HG03196 (cell line): ENCODE results near the gene TTLL11.

Experiments used
- ATAC-seq: cut with Tn5 transposase; IDR thresholded peaks from one replicate; pipeline ENCODE4 v1.9.1; 2021; ENCODE audit not compliant: unreplicated experiment

Gene TTLL11

DNA sequence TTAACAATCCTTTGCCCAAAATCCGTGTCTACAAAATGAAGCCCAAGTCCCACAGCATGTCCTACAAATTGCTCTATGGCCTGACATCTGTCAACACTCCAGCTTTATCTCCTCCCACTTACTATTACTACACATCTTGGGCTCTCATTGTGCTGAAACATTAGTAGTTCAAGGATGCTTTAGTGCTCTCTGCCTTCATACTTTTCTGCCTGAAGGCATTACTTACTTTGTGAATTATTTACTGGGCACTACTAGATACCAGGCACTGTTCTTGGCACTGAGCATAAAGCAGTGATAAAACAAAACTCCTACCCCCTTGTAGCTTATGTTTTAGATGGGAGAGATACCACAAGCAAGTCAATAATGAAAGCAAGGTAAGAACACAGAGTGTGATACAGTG lies 113.4 kb downstream of the TTLL11 start:
- no peak for ATAC-seq

GRCh38 chr9:121976751-121977150 lies 116.4 kb downstream of the TTLL11 start:
- ATAC-seq: no peak

DNA sequence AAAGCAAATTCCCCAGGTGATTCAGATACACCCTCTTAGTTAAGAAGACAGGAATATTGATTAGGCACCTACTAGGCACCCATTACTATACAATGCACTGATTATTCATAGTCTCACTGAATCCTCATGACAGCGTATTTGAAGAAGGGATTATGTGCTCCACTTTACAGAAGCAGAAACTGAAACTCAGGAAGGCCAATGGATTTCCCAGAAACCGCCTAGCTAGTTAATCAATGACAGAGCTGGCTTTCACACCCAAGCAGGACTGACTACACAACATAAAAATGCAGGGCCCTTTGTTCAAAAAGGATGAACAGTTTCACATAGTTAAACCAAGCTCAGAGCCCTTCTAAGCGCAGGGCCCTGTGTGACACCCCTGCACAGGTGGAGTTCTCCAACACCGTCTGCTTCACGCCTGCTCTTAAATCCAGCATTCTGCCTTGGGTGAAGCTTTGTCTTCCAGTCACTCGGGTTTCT lies 117.3 kb downstream of the TTLL11 start:
- no peak for ATAC-seq

DNA sequence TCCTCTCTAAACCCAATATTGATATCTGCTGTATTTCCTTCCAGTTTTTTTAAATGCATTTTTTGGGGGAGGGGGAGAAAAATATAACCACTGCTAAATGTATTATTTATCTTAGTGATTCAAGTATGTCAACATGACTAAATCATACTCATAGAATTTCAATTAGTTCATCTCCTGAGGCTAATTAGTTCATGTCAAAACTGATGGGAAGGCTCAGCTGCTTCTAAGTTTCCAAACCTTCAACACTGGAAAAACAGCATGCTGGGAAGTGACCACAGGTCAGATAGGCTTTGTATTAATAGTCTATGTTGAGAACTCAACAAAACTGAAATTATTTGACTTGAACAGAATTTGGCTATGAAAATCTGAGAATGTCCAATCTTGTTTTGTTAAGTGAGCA lies 118.7 kb downstream of the TTLL11 start:
- no peak for ATAC-seq

DNA sequence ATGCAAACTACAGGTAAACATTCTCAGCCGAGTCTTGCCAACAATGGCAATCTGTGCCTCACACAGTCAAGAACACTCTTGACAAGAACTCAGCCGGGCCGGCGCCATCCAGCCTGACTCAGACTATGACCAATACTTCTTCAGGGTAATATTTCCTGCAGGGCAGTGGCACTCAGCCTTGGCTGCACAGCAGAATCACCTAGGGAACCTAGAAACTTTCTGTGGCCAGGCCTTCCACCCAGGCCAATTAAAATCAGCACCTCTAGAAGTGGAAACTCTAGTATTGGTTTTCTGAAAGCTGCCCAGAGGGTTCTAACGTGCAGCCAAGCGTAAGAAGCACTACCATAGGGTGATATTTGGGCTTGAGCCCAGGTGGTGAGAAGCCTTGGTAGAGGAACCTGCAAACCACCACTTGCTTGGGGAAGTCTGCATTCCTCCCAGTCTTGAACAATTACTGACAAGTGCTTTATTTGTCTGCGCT lies 120.6 kb downstream of the TTLL11 start:
- peak; percentile 73 for ATAC-seq

DNA sequence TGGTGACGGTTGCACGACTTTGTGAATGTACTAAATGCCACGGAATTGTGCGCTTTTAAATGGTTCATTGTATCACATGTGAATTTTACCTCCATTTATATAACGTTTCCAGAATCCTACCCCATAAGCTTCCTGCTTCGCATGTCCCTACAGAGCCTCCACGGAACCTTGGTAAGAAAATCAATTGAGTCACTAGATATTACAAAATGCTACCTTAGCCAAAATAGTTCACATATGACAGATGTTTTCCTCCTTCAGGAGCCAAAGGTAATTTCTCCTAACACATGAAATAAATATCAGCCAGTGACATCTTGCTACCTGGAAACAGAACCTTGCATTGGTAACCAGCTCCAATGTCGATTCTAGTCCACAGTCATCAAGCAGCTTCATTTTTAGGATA lies 125.1 kb downstream of the TTLL11 start:
- no peak for ATAC-seq

DNA sequence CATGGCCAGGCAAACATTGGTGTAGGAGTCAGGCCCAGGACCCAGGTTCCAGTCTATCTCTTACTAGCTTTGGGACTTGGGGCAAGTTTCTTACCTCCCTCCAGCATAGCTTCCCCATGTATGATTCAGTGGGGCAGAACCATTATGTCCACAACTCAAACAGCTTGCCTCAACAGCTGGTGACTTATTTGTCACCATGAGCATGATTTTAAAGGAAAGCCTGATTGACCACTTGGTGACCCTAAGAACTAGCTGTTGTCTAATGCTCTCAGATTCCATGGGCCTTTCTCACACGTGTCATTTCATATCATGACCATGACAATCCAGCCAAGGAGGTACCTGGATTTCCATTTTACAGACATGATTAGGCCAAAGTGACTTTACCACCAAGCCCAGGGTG lies 126.4 kb downstream of the TTLL11 start:
- ATAC-seq: no peak

DNA sequence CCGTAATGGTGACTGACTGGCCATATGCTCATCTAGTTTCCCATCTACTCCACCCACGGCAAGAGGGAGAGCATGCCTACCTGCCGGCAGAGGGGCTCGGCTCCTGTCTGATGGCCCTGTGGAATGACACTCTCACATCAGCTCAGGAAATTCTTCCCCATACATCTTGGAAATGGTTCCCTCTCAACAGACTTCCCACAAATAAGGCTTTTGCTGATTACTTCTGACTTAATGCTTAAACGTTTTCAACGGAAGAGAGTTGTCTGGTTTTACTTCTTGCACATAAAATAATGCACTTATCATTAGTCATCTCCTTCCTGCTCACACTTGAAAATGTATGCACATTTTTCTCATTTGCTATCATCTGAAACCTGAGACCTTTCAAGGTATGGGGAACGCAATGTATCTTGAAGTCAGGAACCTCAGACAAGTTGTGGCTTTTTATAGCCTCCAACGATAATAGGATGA lies 129.5 kb downstream of the TTLL11 start:
- ATAC-seq: no peak

GRCh38 chr9:121962421-121962820 lies 130.7 kb downstream of the TTLL11 start:
- no peak for ATAC-seq

DNA sequence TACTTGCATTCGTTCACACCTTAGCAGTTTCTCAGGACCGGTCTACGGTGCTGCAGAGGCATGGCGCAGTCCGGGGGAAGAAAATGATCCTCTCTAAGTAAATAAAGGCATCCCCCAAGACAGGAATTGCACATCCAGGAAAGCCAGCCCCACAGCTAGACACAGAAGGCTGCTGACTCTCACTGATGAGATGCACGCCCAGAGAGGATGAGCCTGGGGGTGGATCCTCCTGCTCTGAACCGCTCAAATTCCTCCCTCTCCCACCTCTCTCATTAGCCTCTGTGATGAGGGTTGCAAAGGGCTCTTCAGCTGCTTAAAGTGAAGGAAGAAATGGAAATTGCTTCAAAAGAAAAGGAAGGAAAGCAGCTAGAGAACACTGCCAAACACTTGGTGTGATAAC lies 132.4 kb downstream of the TTLL11 start:
- no peak for ATAC-seq

DNA sequence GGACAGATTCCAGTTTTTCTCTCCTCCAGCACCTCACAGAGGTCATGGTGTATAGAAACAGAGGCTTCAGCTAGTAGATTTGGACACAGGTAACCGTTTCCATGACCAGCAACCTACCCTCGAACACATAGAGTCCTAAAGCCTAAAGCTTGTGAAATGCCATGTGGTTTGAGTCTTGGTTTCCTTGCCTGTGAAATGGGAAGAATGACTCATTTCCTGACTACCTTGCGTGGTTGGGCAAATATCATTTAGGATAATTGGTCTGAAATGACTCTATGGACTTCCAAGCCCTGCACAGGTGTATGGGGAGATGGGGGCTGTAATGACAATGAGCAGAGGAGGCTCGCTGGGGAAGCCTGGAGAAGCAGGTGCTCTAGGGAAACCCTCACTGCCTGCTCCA lies 134.6 kb downstream of the TTLL11 start:
- no peak for ATAC-seq

GRCh38 chr9:121956808-121957207 lies 136.3 kb downstream of the TTLL11 start:
- ATAC-seq: no peak

GRCh38 chr9:121955649-121956048 lies 137.5 kb downstream of the TTLL11 start:
- ATAC-seq: no peak

DNA sequence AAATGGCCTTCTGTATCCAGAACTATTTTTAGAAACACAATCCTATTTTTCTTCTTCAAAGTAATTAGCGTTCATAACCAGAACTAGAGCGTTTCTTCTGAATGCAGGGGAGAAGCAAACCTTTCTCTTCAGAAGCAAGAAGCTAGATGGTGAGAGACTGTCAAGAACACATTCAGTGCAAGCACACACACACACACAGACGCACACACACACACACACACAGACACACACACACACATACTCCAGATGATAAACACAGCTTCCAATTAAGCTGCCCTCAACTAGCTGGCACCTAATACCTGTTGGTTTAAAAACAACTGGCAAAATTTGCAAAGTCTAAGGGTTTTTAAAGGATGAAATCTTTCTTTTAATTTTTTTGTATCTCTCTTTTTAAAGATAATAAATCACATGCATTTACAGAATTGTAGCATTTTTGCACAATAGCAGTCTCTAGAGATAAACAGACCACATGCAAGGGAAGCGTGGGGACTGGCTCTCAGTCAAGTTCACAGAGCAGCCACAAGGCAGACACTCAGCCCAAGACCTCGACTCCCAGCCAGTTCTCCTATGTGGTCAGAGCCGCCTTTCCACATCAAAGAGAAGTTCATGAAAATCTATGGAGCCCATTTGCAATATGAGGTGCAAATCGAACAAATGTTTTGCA lies 138.5 kb downstream of the TTLL11 start:
- ATAC-seq: no peak

GRCh38 chr9:121952611-121953010 lies 140.5 kb downstream of the TTLL11 start:
- ATAC-seq: no peak

GRCh38 chr9:121950866-121951265 lies 142.2 kb downstream of the TTLL11 start:
- no peak for ATAC-seq

DNA sequence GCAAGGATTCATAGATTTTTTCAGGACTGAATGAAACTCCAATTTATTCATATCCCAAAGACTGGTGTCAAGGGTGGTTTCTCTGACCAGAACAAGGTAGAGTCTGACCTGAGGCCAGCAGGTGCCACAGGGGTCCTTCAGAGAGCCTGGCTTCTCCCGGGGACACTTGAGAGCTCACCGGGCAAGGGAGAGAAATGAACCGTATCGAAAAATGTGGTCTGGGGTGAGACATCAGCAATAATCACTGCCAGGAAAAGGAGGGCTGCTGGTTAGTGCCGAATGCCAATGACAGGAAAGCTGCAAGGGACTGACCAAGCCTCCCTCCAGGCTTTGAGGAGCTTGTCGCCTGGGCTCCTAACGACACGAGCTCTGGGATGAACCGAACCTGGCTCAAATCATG lies 142.7 kb downstream of the TTLL11 start:
- no peak for ATAC-seq

GRCh38 chr9:121949766-121950165 lies 143.3 kb downstream of the TTLL11 start:
- no peak for ATAC-seq

DNA sequence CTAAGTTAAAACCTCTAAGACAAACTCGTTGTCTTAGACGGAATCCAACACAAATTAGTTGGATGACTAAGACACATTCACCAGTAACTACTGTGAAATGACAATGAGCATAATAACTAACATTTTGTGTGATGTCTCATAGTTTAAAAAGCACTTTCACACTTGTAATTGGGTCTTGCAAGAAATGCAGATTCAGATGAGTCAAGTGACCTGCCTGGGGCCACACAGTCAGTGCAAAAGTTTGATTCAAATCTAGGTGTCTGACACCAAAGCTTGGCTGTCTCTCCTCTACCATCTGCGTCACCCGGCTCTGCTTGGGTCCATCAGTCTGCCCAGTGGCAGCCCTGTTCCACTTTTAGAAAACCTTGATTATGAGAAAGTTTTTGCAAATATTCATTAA lies 143.7 kb downstream of the TTLL11 start:
- ATAC-seq: no peak

- ATAC-seq: no peak
Measured at GRCh38 chr9:121947775-121948174, 145.3 kb downstream of the TTLL11 start.

GRCh38 chr9:121946465-121946864 lies 146.6 kb downstream of the TTLL11 start:
- no peak for ATAC-seq

DNA sequence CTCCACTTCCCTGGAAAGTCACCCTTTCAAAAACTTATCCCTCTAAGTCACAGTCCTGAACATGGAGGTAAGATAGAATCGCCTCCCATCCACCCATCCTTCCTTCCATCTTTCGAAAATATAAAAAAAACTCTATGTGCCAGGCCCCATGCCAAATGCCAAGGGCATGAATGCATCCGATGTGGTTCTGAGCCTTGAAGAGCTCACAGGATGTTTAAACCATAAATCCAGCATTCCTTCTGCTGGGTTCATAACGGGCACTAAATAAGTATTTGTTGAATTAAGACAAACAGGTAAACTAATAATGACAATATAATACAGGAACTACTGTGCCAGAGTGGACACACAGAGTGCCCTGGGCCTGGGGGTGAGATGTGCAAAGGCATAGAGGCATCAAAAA lies 147.3 kb downstream of the TTLL11 start:
- no peak for ATAC-seq

DNA sequence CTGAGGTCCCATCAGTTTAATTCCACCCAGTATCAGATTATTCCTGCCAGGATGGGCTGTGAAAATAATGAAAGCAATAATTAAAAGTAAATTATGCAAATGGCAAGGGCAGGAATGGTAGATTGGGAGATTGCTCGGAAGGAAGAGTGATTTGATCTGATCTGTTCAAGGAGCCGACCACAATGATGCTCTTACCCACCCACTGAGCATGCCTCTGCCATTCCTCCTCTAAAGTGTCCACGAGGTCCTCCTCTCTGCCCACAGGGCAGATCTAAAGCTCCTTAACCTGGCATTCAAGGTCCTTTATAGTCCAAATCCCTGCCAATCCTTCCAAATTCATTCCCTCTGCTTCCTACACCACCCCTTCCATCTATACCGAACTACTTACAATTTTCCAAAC lies 147.8 kb downstream of the TTLL11 start:
- ATAC-seq: no peak
